Neural cell (in vitro differentiated cells): ENCODE results near the gene FZD2.

Source experiments
- EP300 ChIP-seq: fragments of 450-650 bp; conservative IDR thresholded peaks from 2 replicates; pipeline ENCODE4 v1.6.1; 2014; ENCODE audit warnings: antibody characterized with exemption, mild to moderate bottlenecking, moderate library complexity; ENCODE audit not compliant: poor library complexity, severe bottlenecking
- EZH2 ChIP-seq: fragments of 200-600, 300-800 bp; shearing (Covaris generic), sonication (generic); IDR thresholded peaks from 2 replicates; pipeline ENCODE4 v1.6.1; 2014; ENCODE audit warnings: antibody characterized with exemption, low read length, borderline replicate concordance, mild to moderate bottlenecking; ENCODE audit not compliant: insufficient read depth, poor library complexity, severe bottlenecking
- MXI1 ChIP-seq: fragments of 450-650 bp; conservative IDR thresholded peaks from 2 replicates; pipeline ENCODE4 v1.6.1; 2014; ENCODE audit warnings: antibody characterized with exemption, mild to moderate bottlenecking; ENCODE audit not compliant: poor library complexity, severe bottlenecking
- POLR2AphosphoS5 ChIP-seq: IDR thresholded peaks from 2 replicates; pipeline ENCODE4 v1.6.1; 2012
- RAD21 ChIP-seq: fragments of 450-650 bp; conservative IDR thresholded peaks from 2 replicates; pipeline ENCODE4 v1.6.1; 2014; ENCODE audit warnings: antibody characterized with exemption, mild to moderate bottlenecking, moderate library complexity
- REST ChIP-seq: IDR thresholded peaks from 2 replicates; pipeline ENCODE4 v1.6.1; 2012; ENCODE audit warnings: borderline replicate concordance
- SMC3 ChIP-seq: fragments of 450-650 bp; conservative IDR thresholded peaks from 2 replicates; pipeline ENCODE4 v1.6.1; 2014; ENCODE audit warnings: antibody characterized with exemption, mild to moderate bottlenecking, moderate library complexity; ENCODE audit not compliant: poor library complexity
- TAF1 ChIP-seq: IDR thresholded peaks from 2 replicates; pipeline ENCODE4 v1.6.1; 2012; ENCODE audit warnings: low read depth
- TF ChIP-seq, protein P1 (sequence below): fragments of 450-650 bp; IDR thresholded peaks from 2 replicates; pipeline ENCODE4 v1.5.1; 2014; ENCODE audit warnings: antibody characterized with exemption, mild to moderate bottlenecking, moderate library complexity; ENCODE audit not compliant: poor library complexity, severe bottlenecking

- TF ChIP-seq POLR2AphosphoS5: no peak
- TF ChIP-seq, protein P1, sequence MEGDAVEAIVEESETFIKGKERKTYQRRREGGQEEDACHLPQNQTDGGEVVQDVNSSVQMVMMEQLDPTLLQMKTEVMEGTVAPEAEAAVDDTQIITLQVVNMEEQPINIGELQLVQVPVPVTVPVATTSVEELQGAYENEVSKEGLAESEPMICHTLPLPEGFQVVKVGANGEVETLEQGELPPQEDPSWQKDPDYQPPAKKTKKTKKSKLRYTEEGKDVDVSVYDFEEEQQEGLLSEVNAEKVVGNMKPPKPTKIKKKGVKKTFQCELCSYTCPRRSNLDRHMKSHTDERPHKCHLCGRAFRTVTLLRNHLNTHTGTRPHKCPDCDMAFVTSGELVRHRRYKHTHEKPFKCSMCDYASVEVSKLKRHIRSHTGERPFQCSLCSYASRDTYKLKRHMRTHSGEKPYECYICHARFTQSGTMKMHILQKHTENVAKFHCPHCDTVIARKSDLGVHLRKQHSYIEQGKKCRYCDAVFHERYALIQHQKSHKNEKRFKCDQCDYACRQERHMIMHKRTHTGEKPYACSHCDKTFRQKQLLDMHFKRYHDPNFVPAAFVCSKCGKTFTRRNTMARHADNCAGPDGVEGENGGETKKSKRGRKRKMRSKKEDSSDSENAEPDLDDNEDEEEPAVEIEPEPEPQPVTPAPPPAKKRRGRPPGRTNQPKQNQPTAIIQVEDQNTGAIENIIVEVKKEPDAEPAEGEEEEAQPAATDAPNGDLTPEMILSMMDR: no peak
- TF ChIP-seq EZH2: no peak
- TF ChIP-seq RAD21: no peak
- TF ChIP-seq TAF1: no peak
- TF ChIP-seq SMC3: no peak
- no peak for TF ChIP-seq MXI1
- no peak for TF ChIP-seq REST
- no peak for TF ChIP-seq EP300
Observed at GRCh38 chr17:44539673-44540072, 17.6 kb upstream of the FZD2 start.
